Measurements from ENCODE around the gene TPP1.

DNA sequence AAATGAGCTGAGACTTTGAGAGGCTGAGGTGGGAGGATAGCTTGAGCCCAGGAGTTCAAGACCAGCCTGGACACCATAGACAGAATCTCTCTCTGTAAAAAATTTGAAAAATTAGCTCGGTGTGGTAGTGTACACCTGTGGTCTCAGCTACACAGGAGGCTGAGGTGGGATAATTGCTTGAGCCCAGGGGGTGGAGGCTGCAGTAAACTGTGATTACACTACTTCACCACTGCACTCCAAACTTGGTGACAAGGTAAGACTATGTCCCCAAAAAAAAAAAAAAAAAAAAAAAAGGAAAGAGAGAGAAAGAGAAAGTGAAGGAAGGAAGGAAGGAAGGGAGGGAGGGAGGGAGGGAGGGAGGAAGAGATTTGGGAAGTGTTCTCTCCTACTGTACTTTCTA is 41.1 kb downstream of the TPP1 start:
- TF ChIP-seq POLR2A (IDR thresholded peaks at IDR 0.05; ENCODE audit: low read depth, low read length) (no peak), POLR2AphosphoS5 (IDR thresholded peaks at IDR 0.05; ENCODE audit: low read depth, low read length) (no peak)

Data from GM12892 (cell line).